Retinal pigment epithelial cell (primary cell): ENCODE measurements around the gene RGS7.
"Not testable (repeated sequence)": the region's sequence is repeated elsewhere in the genome, so short reads cannot be mapped to it uniquely, and the experiment has no call there.

Experiments
- DNase-seq: peaks from one replicate; pipeline ENCODE4 v3.0.0-alpha.2; 2010; ENCODE audit warnings: low read depth
- H3K4me3 ChIP-seq: 2 replicates; pipeline ENCODE4 v1.5.1; 2011; ENCODE audit warnings: mild to moderate bottlenecking, low read length, control low read depth, moderate library complexity
- CTCF ChIP-seq: conservative IDR thresholded peaks from 2 replicates; pipeline ENCODE4 v1.5.1; 2011; ENCODE audit warnings: low read depth, low read length, control low read depth, inconsistent platforms

RGS7 gene

GRCh38 chr1:240905225-240905765 lies 451.7 kb downstream of the RGS7 start:
- no peak for DNase-seq
- no peak for TF ChIP-seq CTCF

GRCh38 chr1:240895424-240895823 lies 461.6 kb downstream of the RGS7 start:
- DNase-seq, H3K4me3 ChIP-seq: not testable (repeated sequence)

More at GRCh38 chr1:240905225-240905765, 451.7 kb downstream of the RGS7 start:
- H3K4me3 ChIP-seq = no peak overlapping the region

- no peak overlapping the region for H3K4me3 ChIP-seq
- TF ChIP-seq CTCF = no peak
These were observed 468.3 kb downstream of the RGS7 start for GRCh38 chr1:240888787-240889048.

GRCh38 chr1:240888039-240888786 lies 468.8 kb downstream of the RGS7 start:
- DNase-seq = no peak
- no peak overlapping the region for H3K4me3 ChIP-seq
- TF ChIP-seq CTCF = peak; percentile 89

More at GRCh38 chr1:240888787-240889048, 468.3 kb downstream of the RGS7 start:
- no peak for DNase-seq

GRCh38 chr1:240883490-240883889 lies 473.5 kb downstream of the RGS7 start:
- no peak for TF ChIP-seq CTCF
- DNase-seq = no peak
- H3K4me3 ChIP-seq = no peak overlapping the region

- DNase-seq, H3K4me3 ChIP-seq: not testable (repeated sequence)
These were observed 474.2 kb downstream of the RGS7 start for GRCh38 chr1:240882656-240883308.

GRCh38 chr1:240878631-240879030 lies 478.4 kb downstream of the RGS7 start:
- H3K4me3 ChIP-seq = no peak overlapping the region
- no peak for TF ChIP-seq CTCF
- DNase-seq = no peak

- DNase-seq = no peak
- no peak for TF ChIP-seq CTCF
- H3K4me3 ChIP-seq = no peak overlapping the region
These were observed 479.4 kb downstream of the RGS7 start for GRCh38 chr1:240877605-240878004.
